OCI-LY3 (cell line): Measurements from ENCODE around the gene NAA25.
"Not testable (repeated sequence)": the region's sequence is repeated elsewhere in the genome, so short reads cannot be mapped to it uniquely, and the experiment has no call there.

ENCODE experiments used
- EZH2phosphoT487 ChIP-seq: fragments of 200-600 bp; shearing (Covaris generic); IDR thresholded peaks from 2 replicates; pipeline ENCODE4 v1.6.1; 2018; ENCODE audit warnings: antibody characterized with exemption, mixed run types, low read depth
- TF ChIP-seq, protein P1 (sequence below): fragments of 200-600, 300-600 bp; sonication (generic); IDR thresholded peaks from 2 replicates; pipeline ENCODE4 v1.5.1; 2014; ENCODE audit warnings: antibody characterized with exemption, low read length, low read depth

DNA sequence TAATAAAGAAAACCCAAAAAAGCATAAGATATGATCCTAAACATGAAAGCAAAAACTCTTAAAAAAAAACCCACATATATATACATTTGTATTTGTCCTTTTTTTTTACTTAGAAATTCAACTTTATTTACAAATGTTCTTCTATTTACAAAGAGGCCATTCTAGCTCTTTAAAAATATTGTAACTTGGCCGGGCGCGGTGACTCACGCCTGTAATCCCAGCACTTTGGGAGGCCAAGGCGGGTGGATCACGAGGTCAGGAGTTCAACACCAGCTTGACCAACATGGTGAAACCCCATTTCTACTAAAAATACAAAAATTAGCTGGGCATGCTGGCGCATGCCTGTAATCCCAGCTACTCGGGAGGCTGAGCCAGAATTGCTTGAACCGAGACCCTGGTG is 109.5 kb downstream of the NAA25 start:
- TF ChIP-seq, protein P1, sequence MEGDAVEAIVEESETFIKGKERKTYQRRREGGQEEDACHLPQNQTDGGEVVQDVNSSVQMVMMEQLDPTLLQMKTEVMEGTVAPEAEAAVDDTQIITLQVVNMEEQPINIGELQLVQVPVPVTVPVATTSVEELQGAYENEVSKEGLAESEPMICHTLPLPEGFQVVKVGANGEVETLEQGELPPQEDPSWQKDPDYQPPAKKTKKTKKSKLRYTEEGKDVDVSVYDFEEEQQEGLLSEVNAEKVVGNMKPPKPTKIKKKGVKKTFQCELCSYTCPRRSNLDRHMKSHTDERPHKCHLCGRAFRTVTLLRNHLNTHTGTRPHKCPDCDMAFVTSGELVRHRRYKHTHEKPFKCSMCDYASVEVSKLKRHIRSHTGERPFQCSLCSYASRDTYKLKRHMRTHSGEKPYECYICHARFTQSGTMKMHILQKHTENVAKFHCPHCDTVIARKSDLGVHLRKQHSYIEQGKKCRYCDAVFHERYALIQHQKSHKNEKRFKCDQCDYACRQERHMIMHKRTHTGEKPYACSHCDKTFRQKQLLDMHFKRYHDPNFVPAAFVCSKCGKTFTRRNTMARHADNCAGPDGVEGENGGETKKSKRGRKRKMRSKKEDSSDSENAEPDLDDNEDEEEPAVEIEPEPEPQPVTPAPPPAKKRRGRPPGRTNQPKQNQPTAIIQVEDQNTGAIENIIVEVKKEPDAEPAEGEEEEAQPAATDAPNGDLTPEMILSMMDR = not testable (repeated sequence)
- TF ChIP-seq EZH2phosphoT487 = not testable (repeated sequence)
